Stomach (tissue), 4 donors: ENCODE measurements around the gene LHFPL5.

Experiments
- EP300 ChIP-seq: sonication (generic); formaldehyde crosslinking; IDR thresholded peaks from one replicate; pipeline ENCODE4 v1.6.1; 2017; ENCODE audit warnings: antibody characterized with exemption
- POLR2AphosphoS5 ChIP-seq, 3 donors: sonication (generic); formaldehyde crosslinking; IDR thresholded peaks; one replicate each; pipeline ENCODE4 v1.6.1; 2016; ENCODE audit warnings: antibody characterized with exemption in 3 of 3
- TF ChIP-seq, protein P1 (sequence below), 7 experiments: fragments of 450-650 bp in 4 of 7; fragments of 200-600 bp in 3 of 7; sonication (generic) in 3 of 7; IDR thresholded peaks; one replicate each; pipeline ENCODE4 v1.5.1; 2016 to 2019; ENCODE audit warnings: antibody characterized with exemption in 7 of 7, control low read depth in 2 of 7, mild to moderate bottlenecking in 1 of 7

DNA sequence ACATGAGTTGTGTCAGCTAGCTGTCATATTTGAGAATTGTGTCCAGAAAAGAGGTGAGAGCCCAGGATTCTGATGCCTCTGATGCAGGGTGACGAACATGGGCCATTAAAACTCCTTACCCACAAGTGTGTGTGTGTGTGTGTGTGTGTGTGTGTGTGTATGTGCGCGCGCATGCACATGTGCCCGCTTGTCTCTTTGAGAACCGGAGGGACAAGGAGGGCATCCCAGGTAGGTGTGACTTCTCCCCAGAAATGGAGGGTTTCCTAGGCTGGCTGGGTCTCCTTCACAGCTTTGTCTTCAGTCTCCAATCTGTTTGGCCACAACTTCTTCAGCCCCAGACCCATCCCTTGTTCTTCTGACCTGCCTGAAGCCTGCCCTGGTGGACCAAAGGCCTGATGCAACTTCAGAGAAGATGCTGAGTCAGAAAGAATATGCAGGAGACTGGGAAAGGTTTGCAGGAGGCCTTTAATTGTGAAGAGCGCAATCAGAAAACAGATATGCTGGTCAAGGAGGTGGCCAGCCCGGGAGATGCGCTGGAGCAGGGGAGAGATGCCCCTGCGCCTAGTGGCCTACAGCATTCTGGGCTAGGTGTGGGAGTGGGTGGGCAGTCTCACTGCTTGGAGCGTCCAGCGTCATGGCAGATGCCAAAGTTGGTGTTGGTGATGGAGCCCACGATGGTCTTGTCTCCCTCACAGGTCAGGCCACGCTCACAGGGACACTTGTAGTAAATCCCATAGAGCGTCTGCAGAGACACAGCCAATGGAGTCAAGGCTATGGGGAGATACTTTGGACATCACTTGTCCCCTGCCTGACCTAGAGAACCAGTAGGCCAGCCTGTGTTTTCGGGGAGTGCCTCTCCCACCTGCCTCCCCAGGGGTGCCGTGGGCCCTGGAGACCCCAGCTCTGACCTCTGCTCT is 10.4 kb upstream of the LHFPL5 start:
- TF ChIP-seq EP300 (no peak), POLR2AphosphoS5 (IDR thresholded peaks at IDR 0.05) (no peak)
- TF ChIP-seq, protein P1, sequence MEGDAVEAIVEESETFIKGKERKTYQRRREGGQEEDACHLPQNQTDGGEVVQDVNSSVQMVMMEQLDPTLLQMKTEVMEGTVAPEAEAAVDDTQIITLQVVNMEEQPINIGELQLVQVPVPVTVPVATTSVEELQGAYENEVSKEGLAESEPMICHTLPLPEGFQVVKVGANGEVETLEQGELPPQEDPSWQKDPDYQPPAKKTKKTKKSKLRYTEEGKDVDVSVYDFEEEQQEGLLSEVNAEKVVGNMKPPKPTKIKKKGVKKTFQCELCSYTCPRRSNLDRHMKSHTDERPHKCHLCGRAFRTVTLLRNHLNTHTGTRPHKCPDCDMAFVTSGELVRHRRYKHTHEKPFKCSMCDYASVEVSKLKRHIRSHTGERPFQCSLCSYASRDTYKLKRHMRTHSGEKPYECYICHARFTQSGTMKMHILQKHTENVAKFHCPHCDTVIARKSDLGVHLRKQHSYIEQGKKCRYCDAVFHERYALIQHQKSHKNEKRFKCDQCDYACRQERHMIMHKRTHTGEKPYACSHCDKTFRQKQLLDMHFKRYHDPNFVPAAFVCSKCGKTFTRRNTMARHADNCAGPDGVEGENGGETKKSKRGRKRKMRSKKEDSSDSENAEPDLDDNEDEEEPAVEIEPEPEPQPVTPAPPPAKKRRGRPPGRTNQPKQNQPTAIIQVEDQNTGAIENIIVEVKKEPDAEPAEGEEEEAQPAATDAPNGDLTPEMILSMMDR (IDR thresholded peaks at IDR 0.05), result no peak
